GM15510 (cell line): ENCODE measurements around the gene MAML2.

ENCODE experiments used
- POLR2A ChIP-seq: IDR thresholded peaks from 3 replicates; pipeline ENCODE4 v1.6.1; 2011; ENCODE audit warnings: borderline replicate concordance; ENCODE audit not compliant: insufficient read length; ENCODE audit errors: extremely low read depth

MAML2 gene

DNA sequence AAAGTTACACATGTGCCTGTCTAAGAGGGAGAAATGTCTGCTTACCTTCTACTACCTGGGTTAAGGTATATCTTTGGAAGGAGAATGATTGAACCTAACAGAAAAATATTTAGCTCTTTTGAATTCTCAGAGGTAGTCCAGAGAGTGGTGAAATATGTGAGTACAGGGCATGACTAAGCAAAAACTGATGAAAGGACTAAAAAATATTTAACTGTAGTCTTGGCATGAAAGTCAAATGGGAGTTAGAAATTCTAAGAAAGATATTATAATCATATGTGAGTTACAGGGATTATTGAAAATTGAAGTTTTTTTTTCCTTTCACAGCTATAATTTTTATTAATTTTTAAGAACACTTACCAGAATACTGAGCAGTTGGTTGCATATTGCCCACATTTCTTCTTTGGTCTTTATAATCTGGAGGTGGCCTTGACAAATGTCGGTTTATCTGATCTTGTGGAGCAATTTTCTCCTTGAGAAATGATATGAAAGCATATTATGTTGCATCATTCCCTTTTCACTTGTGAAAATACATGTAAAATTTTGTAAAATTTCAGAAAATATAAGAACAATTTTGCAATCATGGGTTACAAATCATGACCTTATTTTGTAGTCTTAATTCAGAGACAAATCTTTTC, 357.7 kb downstream of the MAML2 start:
- no peak for TF ChIP-seq POLR2A

- TF ChIP-seq POLR2A = no peak
Measured at GRCh38 chr11:95984072-95984471, 358.9 kb downstream of the MAML2 start.

GRCh38 chr11:95977534-95978174, 365.3 kb downstream of the MAML2 start:
- TF ChIP-seq POLR2A = no peak

DNA sequence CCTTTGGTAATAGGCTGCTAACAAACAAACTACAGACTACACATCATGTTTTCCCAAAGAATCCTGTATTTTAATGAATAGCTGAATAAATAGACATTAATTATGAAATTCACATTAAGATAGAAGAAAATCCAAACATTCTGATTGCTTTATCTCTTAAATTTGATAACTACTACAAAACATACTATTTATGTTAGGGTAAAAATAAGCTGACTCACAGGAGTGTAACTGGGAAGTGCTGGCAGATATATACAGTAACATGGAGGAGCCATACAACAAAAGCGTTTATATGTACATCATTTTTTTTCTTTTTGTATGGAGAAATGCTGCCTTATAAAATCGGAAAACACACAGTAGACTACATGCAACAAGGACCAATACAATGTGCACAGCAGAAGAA, 366.4 kb downstream of the MAML2 start:
- TF ChIP-seq POLR2A = no peak

DNA sequence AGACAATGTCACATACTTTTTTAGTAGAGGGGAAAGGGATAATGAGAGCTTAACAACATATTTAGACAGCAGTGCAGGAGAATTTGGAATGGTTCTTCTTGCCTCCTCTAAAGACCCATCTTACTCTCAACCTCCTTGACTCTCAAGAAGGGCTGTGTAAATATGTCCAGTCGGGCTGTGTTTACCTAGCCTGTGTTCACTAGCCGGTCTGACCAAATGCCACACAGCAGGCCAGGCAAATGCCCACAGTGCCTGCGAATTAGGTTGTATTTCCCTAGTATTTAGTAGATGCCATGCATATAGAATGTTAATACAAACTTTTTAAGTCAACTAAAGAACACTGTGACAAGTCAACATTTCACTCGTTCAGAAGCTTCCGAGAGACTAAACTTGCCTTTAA, 367.7 kb downstream of the MAML2 start:
- TF ChIP-seq POLR2A = no peak

- no peak for TF ChIP-seq POLR2A
Measured at GRCh38 chr11:95972060-95972459, 370.9 kb downstream of the MAML2 start.

GRCh38 chr11:95968585-95968984, 374.4 kb downstream of the MAML2 start:
- no peak for TF ChIP-seq POLR2A

GRCh38 chr11:95964281-95964680, 378.7 kb downstream of the MAML2 start:
- no peak for TF ChIP-seq POLR2A

DNA sequence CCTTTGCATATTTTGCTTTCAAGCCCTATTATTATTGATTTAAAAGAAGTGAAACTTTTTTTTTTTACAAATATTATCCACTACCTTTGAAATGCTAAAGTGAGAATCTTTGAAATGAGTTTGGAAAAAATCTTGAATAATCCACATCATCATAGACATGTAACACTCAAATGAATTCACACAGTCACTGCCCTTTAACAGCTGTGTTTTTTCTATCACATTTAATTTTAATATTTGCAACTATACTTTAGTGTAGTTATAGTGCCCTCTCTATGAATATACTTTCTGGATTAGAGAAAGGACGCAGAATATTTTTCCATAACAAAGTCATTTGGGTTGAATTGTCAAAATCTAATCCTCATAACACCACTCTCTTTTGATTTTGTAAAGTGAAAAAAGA, 381.2 kb downstream of the MAML2 start:
- TF ChIP-seq POLR2A = no peak

DNA sequence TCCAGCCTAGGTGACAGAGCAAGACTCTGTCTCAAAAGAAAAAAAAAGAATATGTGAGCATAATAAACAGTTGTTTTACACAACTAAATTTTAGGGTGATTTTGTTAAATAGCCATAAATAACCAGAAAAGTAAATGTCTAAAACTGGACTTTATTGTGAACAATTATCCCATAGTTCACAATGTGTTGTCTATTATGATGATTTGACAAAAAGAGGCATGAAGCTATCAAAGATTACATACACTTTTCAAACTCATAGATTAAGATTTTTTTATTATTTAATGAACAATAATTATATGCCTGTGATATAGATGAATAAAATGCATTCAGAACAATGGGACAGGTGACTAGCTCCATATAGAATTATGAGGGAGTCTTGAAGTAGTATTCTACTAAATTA, 392.1 kb downstream of the MAML2 start:
- TF ChIP-seq POLR2A = no peak

- no peak for TF ChIP-seq POLR2A
Measured at GRCh38 chr11:95948637-95949036, 394.4 kb downstream of the MAML2 start.

DNA sequence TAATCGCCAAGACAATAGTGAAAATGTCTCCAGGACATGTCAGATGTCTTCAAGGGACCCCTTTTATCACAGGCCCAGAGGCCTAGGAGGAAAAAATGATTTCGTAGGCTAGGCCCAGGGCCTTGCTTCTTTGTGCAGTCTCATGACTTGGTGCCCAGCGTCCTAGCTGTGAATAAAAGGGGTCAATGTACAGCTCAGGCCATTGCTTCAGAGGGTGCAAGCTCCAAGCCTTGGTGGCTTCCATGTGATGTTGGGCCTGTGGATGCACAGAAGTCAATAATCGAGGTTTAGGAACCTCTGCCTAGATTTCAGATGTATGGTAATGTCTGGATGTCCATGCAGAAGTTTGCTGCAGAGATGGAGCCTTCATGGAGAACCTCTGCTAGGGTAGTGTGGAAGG, 398.4 kb downstream of the MAML2 start:
- no peak for TF ChIP-seq POLR2A

GRCh38 chr11:95943546-95943945, 399.4 kb downstream of the MAML2 start:
- no peak for TF ChIP-seq POLR2A

DNA sequence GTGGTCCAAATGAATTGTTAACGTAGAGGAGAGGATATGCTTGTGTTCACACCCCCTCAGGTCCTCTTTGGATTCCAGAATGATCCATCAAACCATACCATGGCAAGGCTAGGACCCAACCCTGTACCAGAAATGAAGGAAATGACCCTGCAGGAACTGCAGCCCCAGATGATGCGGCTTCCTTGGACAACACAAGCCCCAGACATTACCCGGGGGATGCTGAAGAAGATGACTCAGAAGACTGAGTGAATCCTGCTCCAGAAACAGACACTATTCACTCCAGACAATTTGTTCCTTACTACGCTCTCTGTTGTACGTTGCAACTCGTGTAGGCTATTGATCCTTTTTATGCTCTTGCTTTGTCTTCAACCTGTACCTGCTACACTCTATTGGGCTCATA, 403.9 kb downstream of the MAML2 start:
- TF ChIP-seq POLR2A = no peak

DNA sequence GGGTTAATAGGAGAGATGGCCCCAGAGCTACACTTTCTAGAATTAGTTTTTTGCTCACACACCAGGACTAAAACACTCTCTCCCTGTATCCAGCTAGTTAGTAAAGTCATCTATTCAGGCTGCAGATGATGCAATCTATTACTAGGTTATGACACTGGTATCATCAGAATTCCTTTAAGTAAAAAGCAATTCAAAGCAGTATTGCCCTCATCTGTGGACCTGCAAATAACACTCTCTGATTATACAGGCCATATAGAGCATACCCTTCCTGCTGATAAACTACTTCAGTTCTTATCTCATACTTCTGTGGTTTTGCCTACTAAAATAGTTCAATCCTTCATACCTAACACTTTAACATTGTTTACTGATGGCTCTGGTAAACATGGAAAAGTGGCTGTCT, 405.6 kb downstream of the MAML2 start:
- TF ChIP-seq POLR2A = no peak

DNA sequence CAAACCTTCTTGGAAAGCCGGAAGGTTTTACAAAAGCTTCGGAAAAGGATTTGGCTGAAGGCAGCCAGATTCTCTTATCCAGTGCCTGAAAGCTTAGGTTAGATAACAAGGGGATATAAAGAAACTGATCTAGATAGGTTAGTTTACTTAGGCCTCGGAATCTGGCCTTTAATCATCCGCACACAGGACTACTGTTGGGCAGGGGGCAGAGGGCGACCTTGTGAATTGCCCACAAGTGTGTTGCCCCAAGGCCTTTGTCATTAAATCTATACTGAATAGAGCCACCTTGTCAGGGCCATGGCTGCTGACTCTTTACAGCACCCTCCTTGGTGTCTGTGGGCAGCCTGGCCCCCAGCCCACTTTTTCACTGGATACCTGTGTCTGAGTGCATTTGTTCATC, 409.4 kb downstream of the MAML2 start:
- TF ChIP-seq POLR2A = no peak
